SK-N-SH (cell line): ENCODE measurements around the gene GPR82. TPM values are rescaled to one million over a fixed set of nuclear protein-coding genes. Genes with fewer than 3 reads are reported as not detected.

Experiments
- CTCF ChIA-PET: fragments of 300-600, 350-600 bp; formaldehyde crosslinking; extraction: SDS; loops from one replicate; lab custom pipeline; 2021; lab: Yijun Ruan, JAX
- POLR2A ChIA-PET: fragments of 350-600 bp; sonication (Branson Sonifier 250); formaldehyde crosslinking; extraction: SDS; loops from one replicate; lab custom pipeline; 2020; ENCODE audit warnings: antibody characterized with exemption, inconsistent platforms; lab: Yijun Ruan, JAX
- DNase-seq: peaks from one replicate; pipeline ENCODE4 v3.0.0; 2012
- H2AFZ ChIP-seq: fragments of 200-600 bp; sonication (generic); 2 replicates; pipeline ENCODE4 v1.8.1; 2016; ENCODE audit warnings: antibody characterized with exemption, mild to moderate bottlenecking, low read depth
- H3F3A ChIP-seq: fragments of 200-600 bp; sonication (generic); replicated peaks from 2 replicates; pipeline ENCODE3; 2016; ENCODE audit warnings: antibody characterized with exemption, mild to moderate bottlenecking; ENCODE audit not compliant: insufficient read depth
- H3K27ac ChIP-seq, 2 experiments: fragments of 200-500 bp in 1 of 2; fragments of 200-600 bp in 1 of 2; sonication (Bioruptor generic) in 1 of 2; sonication (generic), shearing (Covaris generic) in 1 of 2; 2 replicates each; pipeline versions ENCODE4 v1.5.1 to v1.6.1; 2014 to 2016; ENCODE audit warnings: low read depth in 2 of 2, inconsistent platforms in 1 of 2, low read length in 1 of 2, mild to moderate bottlenecking in 1 of 2, mixed read lengths in 1 of 2
- H3K27me3 ChIP-seq: fragments of 200-600 bp; sonication (generic), shearing (Covaris generic); 2 replicates; pipeline ENCODE4 v1.6.1; 2016; ENCODE audit warnings: mixed run types; ENCODE audit not compliant: insufficient read depth
- H3K36me3 ChIP-seq, 2 experiments: fragments of 200-500 bp in 1 of 2; fragments of 200-600 bp in 1 of 2; sonication (Bioruptor generic) in 1 of 2; sonication (generic) in 1 of 2; replicated peaks in 1 of 2; 2 replicates each; pipeline versions ENCODE3 to v1.5.1; 2014 to 2016; ENCODE audit warnings: low read length in 1 of 2, mild to moderate bottlenecking in 1 of 2; ENCODE audit not compliant: insufficient read depth in 2 of 2, control insufficient read depth in 1 of 2
- H3K4me1 ChIP-seq, 2 experiments: fragments of 200-500 bp in 1 of 2; fragments of 200-600 bp in 1 of 2; sonication (Bioruptor generic) in 1 of 2; sonication (generic), shearing (Covaris generic) in 1 of 2; 2 replicates each; pipeline versions ENCODE4 v1.5.1 to v1.6.1; 2014 to 2016; ENCODE audit warnings: low read depth in 1 of 2, low read length in 1 of 2, mixed run types in 1 of 2; ENCODE audit not compliant: insufficient read depth in 2 of 2, control insufficient read depth in 1 of 2
- H3K4me2 ChIP-seq: fragments of 200-600 bp; sonication (generic), shearing (Covaris generic); 2 replicates; pipeline ENCODE4 v1.6.1; 2017; ENCODE audit warnings: mixed run types
- H3K4me3 ChIP-seq, 2 experiments: fragments of 200-500 bp in 1 of 2; fragments of 200-600 bp in 1 of 2; sonication (Bioruptor generic) in 1 of 2; sonication (generic), shearing (Covaris generic) in 1 of 2; 2 replicates each; pipeline versions ENCODE4 v1.5.1 to v1.8.1; 2014 to 2016; ENCODE audit warnings: low read depth in 2 of 2, inconsistent platforms in 1 of 2, low read length in 1 of 2, mild to moderate bottlenecking in 1 of 2, mixed read lengths in 1 of 2, moderate library complexity in 1 of 2
- H3K79me2 ChIP-seq: fragments of 200-600 bp; sonication (generic); 2 replicates; pipeline ENCODE4 v1.8.1; 2017; ENCODE audit warnings: mild to moderate bottlenecking; ENCODE audit not compliant: insufficient read depth
- H3K9ac ChIP-seq: fragments of 200-600 bp; sonication (generic); 2 replicates; pipeline ENCODE4 v1.6.1; 2017; ENCODE audit warnings: mixed run types
- H3K9me2 ChIP-seq: fragments of 200-600 bp; sonication (generic); 2 replicates; pipeline ENCODE4 v1.6.1; 2017; ENCODE audit warnings: mixed run types
- H3K9me3 ChIP-seq: fragments of 200-600 bp; sonication (generic); 2 replicates; pipeline ENCODE4 v1.6.1; 2017; ENCODE audit warnings: mixed run types, mild to moderate bottlenecking, moderate library complexity
- H4K20me1 ChIP-seq: fragments of 200-600 bp; sonication (generic); 2 replicates; pipeline ENCODE4 v1.6.1; 2017; ENCODE audit warnings: mild to moderate bottlenecking, mixed run types; ENCODE audit not compliant: insufficient read depth
- CHD2 ChIP-seq: fragments of 150-350 bp; IDR thresholded peaks from 2 replicates; pipeline ENCODE4 v1.6.1; 2018; ENCODE audit warnings: low read length; ENCODE audit not compliant: partially characterized antibody
- ELF1 ChIP-seq: IDR thresholded peaks from 2 replicates; pipeline ENCODE4 v1.4.0; 2012
- EZH2phosphoT487 ChIP-seq: fragments of 200-600 bp; sonication (generic); IDR thresholded peaks from 2 replicates; pipeline ENCODE4 v1.6.1; 2017; ENCODE audit warnings: low read depth, mixed run types, mild to moderate bottlenecking, antibody characterized with exemption, moderate library complexity, borderline replicate concordance
- FOXJ3 ChIP-seq: sonication (generic); formaldehyde crosslinking; IDR thresholded peaks from 2 replicates; pipeline ENCODE4 v1.5.1; 2020; ENCODE audit warnings: mild to moderate bottlenecking, missing genetic modification reagents
- GATA2 ChIP-seq: sonication (generic); formaldehyde crosslinking; IDR thresholded peaks from 2 replicates; pipeline ENCODE4 v1.5.0; 2020; ENCODE audit warnings: mild to moderate bottlenecking, missing genetic modification reagents
- JUND ChIP-seq: IDR thresholded peaks from 2 replicates; pipeline ENCODE4 v1.4.0; 2012
- MXI1 ChIP-seq: IDR thresholded peaks from 2 replicates; pipeline ENCODE4 v1.6.1; 2012; ENCODE audit warnings: mild to moderate bottlenecking, low read depth, low read length, improper control_type of control experiment
- NFIC ChIP-seq: IDR thresholded peaks from 2 replicates; pipeline ENCODE4 v1.4.0; 2012; ENCODE audit warnings: borderline replicate concordance
- NRF1 ChIP-seq: IDR thresholded peaks from 2 replicates; pipeline ENCODE4 v1.6.1; 2012; ENCODE audit warnings: low read depth, mild to moderate bottlenecking, low read length
- POLR2AphosphoS5 ChIP-seq: IDR thresholded peaks from 2 replicates; pipeline ENCODE4 v1.6.1; 2012; ENCODE audit warnings: low read depth, low read length
- RAD21 ChIP-seq: IDR thresholded peaks from 2 replicates; pipeline ENCODE4 v1.6.1; 2012; ENCODE audit warnings: mild to moderate bottlenecking, low read length
- SMC3 ChIP-seq: IDR thresholded peaks from 2 replicates; pipeline ENCODE4 v1.6.1; 2012; ENCODE audit warnings: low read depth, low read length, improper control_type of control experiment
- TEAD4 ChIP-seq: IDR thresholded peaks from 2 replicates; pipeline ENCODE4 v1.4.0; 2012; ENCODE audit warnings: mild to moderate bottlenecking, borderline replicate concordance; ENCODE audit not compliant: insufficient read depth
- USF2 ChIP-seq: fragments of 150-350 bp; IDR thresholded peaks from 2 replicates; pipeline ENCODE4 v1.6.1; 2017; ENCODE audit warnings: antibody characterized with exemption, low read length, low read depth, borderline replicate concordance
- WGBS: methylation state at CpG from one replicate; pipeline ENCODE4 v1.1.6; 2017; ENCODE audit warnings: low lambda C conversion rate; 5-methylcytosine and 5-hydroxymethylcytosine counted together
- polyA plus RNA-seq, 3 experiments: library from polyadenylated mRNA; depleted of rRNA; stranded (reverse); fragments of >200 nt; gene quantifications; 2 replicates each; pipeline ENCODE4 v1.2.3, GENCODE V29; 2012
- TF ChIP-seq, protein P1 (sequence below): IDR thresholded peaks from 2 replicates; pipeline ENCODE4 v1.4.0; 2012; ENCODE audit warnings: low read depth, borderline replicate concordance
- TF ChIP-seq, protein P2 (sequence below): IDR thresholded peaks from 2 replicates; pipeline ENCODE4 v1.6.1; 2012; ENCODE audit warnings: mild to moderate bottlenecking, low read depth, low read length, moderate library complexity

Gene GPR82
- polyA plus RNA-seq, 1 of the 3 experiments (the other 2 are of a cell fraction) = not detected

DNA sequence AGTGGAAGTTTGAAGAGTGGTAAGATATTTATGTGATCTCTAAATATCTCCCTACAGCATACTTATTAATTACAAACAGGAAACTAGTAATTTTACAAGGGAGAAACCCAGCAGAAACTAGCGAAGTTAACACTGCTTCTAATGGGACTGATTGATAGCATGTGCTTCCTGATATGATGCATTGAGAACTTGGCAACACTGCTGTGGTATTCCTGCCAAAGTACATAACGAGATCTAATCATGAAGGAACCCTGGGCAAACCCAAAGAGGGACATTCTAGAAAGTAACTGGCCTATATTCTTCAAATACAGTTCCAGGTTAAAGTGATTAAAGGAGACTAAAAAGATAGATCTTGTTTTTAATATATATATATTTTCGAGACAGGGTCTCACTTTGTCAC is 39.8 kb upstream of the GPR82 start:
- WGBS = 30% methylated on average over 3 of the region's 3 CpGs
- no peak overlapping the region for H3K4me3 ChIP-seq
- no peak for DNase-seq

More for the DNA sequence above, 39.8 kb upstream of the GPR82 start:
- Histone ChIP-seq H4K20me1 (no peaks in the 10 kb centered on the region), H3K79me2 (no peaks in the 10 kb centered on the region), H3K36me3 (no peaks in the 10 kb centered on the region), H3F3A (no peaks in the 10 kb centered on the region), H3K9me2 (no peaks in the 10 kb centered on the region), H2AFZ (no peak overlapping the region), H3K4me1 (no peaks in the 10 kb centered on the region), H3K27ac (no peak overlapping the region), H3K4me2 (no peak overlapping the region), H3K9me3 (no peaks in the 10 kb centered on the region), H3K27me3 (no peaks in the 10 kb centered on the region; the same call in 1 of the 2 replicates), H3K9ac (no peak overlapping the region)
- ChIA-PET POLR2A (no interaction called here), CTCF (no interaction called here)
- TF ChIP-seq RAD21 (no peak), NRF1 (no peak), FOXJ3 (CRISPR knock-in tag) (no peak), NFIC (no peak), POLR2AphosphoS5 (no peak), MXI1 (no peak), EZH2phosphoT487 (no peak), ELF1 (no peak), TEAD4 (no peak), CHD2 (no peak), GATA2 (no peak), USF2 (no peak), SMC3 (no peak), JUND (no peak)
- TF ChIP-seq, protein P1, sequence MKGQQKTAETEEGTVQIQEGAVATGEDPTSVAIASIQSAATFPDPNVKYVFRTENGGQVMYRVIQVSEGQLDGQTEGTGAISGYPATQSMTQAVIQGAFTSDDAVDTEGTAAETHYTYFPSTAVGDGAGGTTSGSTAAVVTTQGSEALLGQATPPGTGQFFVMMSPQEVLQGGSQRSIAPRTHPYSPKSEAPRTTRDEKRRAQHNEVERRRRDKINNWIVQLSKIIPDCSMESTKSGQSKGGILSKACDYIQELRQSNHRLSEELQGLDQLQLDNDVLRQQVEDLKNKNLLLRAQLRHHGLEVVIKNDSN = no peak
- TF ChIP-seq, protein P2, sequence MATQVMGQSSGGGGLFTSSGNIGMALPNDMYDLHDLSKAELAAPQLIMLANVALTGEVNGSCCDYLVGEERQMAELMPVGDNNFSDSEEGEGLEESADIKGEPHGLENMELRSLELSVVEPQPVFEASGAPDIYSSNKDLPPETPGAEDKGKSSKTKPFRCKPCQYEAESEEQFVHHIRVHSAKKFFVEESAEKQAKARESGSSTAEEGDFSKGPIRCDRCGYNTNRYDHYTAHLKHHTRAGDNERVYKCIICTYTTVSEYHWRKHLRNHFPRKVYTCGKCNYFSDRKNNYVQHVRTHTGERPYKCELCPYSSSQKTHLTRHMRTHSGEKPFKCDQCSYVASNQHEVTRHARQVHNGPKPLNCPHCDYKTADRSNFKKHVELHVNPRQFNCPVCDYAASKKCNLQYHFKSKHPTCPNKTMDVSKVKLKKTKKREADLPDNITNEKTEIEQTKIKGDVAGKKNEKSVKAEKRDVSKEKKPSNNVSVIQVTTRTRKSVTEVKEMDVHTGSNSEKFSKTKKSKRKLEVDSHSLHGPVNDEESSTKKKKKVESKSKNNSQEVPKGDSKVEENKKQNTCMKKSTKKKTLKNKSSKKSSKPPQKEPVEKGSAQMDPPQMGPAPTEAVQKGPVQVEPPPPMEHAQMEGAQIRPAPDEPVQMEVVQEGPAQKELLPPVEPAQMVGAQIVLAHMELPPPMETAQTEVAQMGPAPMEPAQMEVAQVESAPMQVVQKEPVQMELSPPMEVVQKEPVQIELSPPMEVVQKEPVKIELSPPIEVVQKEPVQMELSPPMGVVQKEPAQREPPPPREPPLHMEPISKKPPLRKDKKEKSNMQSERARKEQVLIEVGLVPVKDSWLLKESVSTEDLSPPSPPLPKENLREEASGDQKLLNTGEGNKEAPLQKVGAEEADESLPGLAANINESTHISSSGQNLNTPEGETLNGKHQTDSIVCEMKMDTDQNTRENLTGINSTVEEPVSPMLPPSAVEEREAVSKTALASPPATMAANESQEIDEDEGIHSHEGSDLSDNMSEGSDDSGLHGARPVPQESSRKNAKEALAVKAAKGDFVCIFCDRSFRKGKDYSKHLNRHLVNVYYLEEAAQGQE = no peak
